VCaP (cell line): ENCODE results near the gene RAB1A.

Source experiments
- H3K27ac ChIP-seq: fragments of 450-650 bp; 2 replicates; pipeline ENCODE4 v1.5.1; 2017
- TF ChIP-seq, protein P1 (sequence below): fragments of 450-650 bp; conservative IDR thresholded peaks from 2 replicates; pipeline ENCODE4 v1.5.1; 2017; ENCODE audit warnings: mild to moderate bottlenecking, moderate library complexity

RAB1A gene

DNA sequence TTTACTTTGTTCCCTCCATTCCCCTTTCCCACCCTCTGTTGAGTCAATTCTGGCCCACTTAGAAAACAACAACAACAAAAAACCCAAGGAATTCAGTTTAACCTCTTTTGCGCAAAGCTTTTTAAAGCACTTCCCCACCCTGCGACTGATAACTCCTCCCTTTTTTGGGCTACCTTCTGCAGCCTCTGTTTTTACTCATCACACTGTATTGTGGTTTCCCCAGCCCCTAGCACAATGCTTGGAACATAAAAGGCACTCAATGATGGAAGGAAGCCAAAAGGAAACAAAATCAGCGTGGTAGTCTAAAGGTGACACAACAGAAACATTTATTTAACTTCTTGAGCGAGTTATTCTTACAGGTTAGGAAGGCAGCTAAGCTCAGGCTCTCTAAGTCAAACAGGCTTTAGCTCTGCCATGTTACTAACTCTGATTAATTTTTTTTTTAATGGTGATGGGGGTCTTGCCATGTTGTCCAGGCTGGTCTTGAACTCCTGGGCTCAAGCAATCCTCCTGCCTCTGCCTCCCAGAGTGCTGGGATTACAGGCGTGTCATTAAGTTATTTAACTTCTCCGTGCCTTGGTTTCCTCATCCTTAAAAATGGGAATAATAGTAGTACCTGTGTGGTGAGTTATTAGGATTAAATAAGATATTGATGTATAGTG lies 72.4 kb downstream of the RAB1A start:
- TF ChIP-seq, protein P1, sequence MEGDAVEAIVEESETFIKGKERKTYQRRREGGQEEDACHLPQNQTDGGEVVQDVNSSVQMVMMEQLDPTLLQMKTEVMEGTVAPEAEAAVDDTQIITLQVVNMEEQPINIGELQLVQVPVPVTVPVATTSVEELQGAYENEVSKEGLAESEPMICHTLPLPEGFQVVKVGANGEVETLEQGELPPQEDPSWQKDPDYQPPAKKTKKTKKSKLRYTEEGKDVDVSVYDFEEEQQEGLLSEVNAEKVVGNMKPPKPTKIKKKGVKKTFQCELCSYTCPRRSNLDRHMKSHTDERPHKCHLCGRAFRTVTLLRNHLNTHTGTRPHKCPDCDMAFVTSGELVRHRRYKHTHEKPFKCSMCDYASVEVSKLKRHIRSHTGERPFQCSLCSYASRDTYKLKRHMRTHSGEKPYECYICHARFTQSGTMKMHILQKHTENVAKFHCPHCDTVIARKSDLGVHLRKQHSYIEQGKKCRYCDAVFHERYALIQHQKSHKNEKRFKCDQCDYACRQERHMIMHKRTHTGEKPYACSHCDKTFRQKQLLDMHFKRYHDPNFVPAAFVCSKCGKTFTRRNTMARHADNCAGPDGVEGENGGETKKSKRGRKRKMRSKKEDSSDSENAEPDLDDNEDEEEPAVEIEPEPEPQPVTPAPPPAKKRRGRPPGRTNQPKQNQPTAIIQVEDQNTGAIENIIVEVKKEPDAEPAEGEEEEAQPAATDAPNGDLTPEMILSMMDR = no peak
- peak overlapping the region; percentile 82; the same call in 1 of the 2 replicates for H3K27ac ChIP-seq

GRCh38 chr2:65057054-65057375 lies 72.9 kb downstream of the RAB1A start:
- H3K27ac ChIP-seq = peak overlapping the region; percentile 82
- TF ChIP-seq, protein P1 = no peak

DNA sequence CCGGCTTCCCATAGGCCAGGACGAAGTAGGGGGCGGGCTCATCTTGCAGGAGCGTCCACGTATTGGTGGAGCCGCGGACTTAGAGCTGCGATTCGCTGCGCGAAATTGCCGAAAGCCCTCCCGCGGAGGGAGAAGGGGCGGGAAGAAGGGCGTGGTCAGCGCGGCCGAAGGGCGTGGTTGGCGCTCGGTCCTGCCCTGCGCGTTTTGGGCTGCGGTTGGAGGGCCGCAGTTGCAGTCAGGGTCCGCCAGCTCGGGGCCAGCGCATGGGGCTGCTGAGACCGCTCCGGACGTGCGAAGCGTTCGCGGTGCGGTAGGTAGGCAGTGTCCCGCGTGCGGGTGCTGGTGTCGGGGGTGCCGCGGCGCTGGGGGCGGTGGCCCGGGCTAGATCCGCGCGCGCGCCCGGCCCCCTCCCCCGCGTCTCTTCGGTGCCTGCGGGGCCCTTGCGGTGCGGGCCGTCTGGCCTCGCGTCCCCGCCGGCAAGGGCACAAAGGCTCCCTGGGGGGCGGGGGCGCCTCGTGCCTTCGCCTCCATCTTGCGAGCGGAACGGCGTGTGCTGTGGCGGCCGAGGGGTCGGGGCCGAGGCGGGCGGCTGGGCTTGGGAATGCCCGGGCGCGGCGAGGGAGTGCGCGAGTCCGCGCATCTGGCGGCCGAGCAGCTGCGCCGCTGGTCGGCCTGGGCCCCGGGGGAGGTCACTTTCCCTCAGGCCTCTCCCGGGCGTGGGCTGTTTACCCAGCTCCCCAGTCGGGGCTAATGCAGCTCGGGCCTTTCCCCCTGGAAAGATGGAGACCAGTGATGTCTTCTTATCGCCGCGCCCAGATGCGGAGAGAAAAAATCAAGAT lies 73.5 kb downstream of the RAB1A start, which contains the start of gene CEP68:
Gene CEP68, plus strand, starts transcription at position 202 of the 839 bp plus-strand sequence. CDS start 13,029 bp downstream, outside the sequence.
- peak within 1 kb of the TSS; percentile 82 for H3K27ac ChIP-seq

DNA sequence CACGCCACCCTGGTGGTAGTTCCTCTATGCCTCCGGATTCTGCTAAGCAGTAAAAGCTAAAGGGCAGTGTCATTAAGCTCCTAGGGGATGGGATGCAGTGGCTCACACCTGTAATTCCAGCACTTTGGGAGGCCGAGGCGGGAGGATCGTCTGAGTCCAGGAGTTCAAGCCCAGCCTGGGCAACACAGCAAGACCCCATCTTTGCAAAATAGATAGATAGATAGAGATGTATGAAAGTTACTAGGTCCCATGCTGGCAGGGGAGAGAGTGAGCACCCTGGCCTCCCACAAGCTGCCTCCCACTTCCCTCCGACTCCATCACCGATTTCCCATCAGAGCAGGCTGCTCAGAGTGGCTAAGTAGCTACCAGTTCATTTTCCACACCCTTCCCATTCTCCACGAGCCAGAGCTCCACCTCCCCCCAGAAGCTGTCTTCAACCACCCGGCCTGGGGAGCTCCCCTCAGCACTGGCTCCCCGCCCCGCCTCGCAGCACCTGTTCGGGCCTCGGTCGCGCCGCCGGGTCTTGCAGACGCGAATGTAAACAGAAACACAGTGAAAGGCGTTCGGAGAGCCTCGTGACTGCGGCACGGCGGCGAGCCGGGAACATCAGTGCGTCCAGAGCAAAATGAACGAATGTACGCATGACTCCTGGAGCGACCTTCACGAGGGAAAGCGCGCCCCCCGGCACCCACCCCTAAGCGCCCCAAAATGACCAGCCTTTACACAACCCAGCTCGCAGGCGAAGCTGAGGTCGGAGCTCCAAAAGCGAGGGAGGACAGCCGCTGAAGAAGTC lies 74.3 kb downstream of the RAB1A start:
- TF ChIP-seq, protein P1 = no peak
- peak overlapping the region; percentile 82 for H3K27ac ChIP-seq

More for the DNA sequence above, 73.5 kb downstream of the RAB1A start, which contains the start of gene CEP68:
- TF ChIP-seq, protein P1 = no peak

- peak overlapping the region; percentile 82; the same call in 1 of the 2 replicates for H3K27ac ChIP-seq
- TF ChIP-seq, protein P1 = no peak
These were observed 75.0 kb downstream of the RAB1A start for GRCh38 chr2:65054749-65055421.

DNA sequence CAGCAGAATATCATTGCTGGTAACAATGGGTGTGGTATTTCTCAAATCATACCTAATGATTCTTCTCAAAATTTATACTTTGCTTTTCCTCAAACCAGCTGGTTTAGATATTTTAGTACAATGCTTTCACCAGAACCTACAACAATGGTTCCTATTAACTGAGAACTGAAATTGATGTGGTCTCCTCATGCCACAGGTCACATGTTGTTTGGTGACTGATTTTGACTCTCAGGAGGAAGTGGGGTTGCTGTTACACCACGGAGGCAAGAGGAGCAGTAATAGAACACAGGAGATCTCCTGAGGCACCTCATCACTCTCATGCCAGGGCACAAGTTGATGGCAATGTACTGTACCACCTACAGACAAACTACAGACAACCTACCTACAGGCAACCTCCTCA lies 76.7 kb downstream of the RAB1A start:
- no peak overlapping the region for H3K27ac ChIP-seq
- TF ChIP-seq, protein P1 = no peak
